ENCODE measurements around the gene MIS18BP1. TPM values are rescaled to one million over a fixed set of nuclear protein-coding genes. Genes with fewer than 3 reads are reported as not detected.

The MIS18BP1 gene
- total and polyA plus RNA-seq, 2 of the 4 experiments (the other 2 are of a cell fraction), result 10.6 to 18.6 TPM

DNA sequence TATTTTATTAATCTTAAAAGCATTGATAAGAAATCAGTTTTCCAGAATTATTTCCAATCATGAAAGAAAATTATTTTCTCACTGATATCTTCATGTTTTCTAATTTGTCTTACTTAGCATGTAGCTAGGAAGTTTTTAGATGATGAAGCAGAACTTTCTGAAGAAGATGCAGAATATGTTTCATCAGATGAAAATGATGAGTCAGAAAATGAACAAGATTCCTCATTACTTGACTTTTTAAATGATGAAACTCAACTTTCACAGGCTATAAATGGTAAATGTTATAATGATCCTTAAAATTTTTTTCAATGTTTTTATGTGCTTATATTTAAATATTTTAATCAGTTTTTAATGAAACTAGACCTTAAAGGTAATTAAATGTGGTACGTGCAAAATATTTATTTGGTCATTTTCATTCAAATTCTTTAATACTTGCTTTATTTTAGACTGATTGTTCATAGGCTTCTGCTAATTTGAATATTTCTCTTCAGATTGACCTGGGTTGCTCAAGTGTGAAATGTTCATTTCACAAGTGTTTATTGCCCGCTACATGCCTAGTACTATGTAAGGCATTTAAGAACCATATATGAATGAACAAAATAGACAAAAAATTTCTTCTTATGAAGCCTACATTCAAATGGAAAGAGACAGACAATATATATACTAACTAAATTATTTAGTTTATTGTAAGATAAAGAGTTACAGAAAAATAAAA is 67.7 kb downstream of the MIS18BP1 start:
- H3K4me1 ChIP-seq (ENCODE audit: control insufficient read depth, insufficient read depth, low read length), result no peaks in the 10 kb centered on the region

More for the DNA sequence above, 67.7 kb downstream of the MIS18BP1 start:
- Histone ChIP-seq H3K23ac (ENCODE audit: low read depth, low read length) (no peak overlapping the region), H2AK5ac (ENCODE audit: low read depth, low read length) (no peak overlapping the region), H3K9ac (ENCODE audit: low read depth, low read length) (no peak overlapping the region), H4K8ac (ENCODE audit: low read depth in 2 of 2, low read length in 2 of 2) (no peak overlapping the region), H4K5ac (ENCODE audit: low read depth, low read length) (no peak overlapping the region), H3K79me1 (ENCODE audit: low read depth in 1 of 2, low read length in 2 of 2) (no peaks in the 10 kb centered on the region), H3K27ac (ENCODE audit: insufficient read depth, low read length) (no peak overlapping the region), H3K36me3 (ENCODE audit: control insufficient read depth, insufficient read depth, low read length) (no peaks in the 10 kb centered on the region), H3K4me3 (ENCODE audit: insufficient read depth, low read depth, low read length) (no peak overlapping the region), H3K4ac (ENCODE audit: low read depth, low read length) (no peak overlapping the region), H4K91ac (ENCODE audit: insufficient read depth, low read depth, low read length) (no peak overlapping the region), H2BK5ac (ENCODE audit: low read depth, low read length, poor library complexity, severe bottlenecking) (no peak overlapping the region), H3K56ac (ENCODE audit: extremely low read depth, insufficient read depth, low read length) (no peak overlapping the region; the same call in 1 of the 2 replicates), H3K4me2 (ENCODE audit: low read depth, low read length) (no peak overlapping the region), H3K27me3 (ENCODE audit: control insufficient read depth, insufficient read depth, low read length) (no peaks in the 10 kb centered on the region), H4K20me1 (ENCODE audit: insufficient read depth, low read length) (no peaks in the 10 kb centered on the region), H3K18ac (ENCODE audit: low read depth, low read length) (no peak overlapping the region), H2BK15ac (ENCODE audit: low read depth, low read length) (no peak overlapping the region), H3K14ac (replicated peaks; ENCODE audit: low read depth, low read length) (no peak overlapping the region), H3K9me3 (ENCODE audit: control insufficient read depth, insufficient read depth, low read length) (no peaks in the 10 kb centered on the region), H2BK120ac (ENCODE audit: low read depth, low read length) (no peak overlapping the region), H2BK20ac (ENCODE audit: low read depth, low read length) (no peak overlapping the region), H2AK9ac (replicated peaks; ENCODE audit: low read depth, low read length, poor library complexity) (no peak overlapping the region), H2AFZ (replicated peaks; ENCODE audit: low read length, poor library complexity) (no peak overlapping the region), H3K9me1 (ENCODE audit: insufficient read depth, low read length) (peaks cover 3% of the 10 kb centered on the region; the same call in 1 of the 2 replicates)
- no TSS peak for BruUV-seq (replicated peaks)
- no CpG with 5 or more reads among the region's 2 CpGs for WGBS, 2 experiments (ENCODE audit: extremely low coverage in 2 of 2, insufficient read length in 1 of 2)
- ChIA-PET POLR2A (ENCODE audit: unreplicated experiment) (no interaction called here), CTCF (no interaction called here)
- intact Hi-C loops (cut with micrococcal nuclease) (no loop called here), dilution Hi-C loops (cut with HindIII; ENCODE audit: low sequenced_read_pairs, unreplicated experiment) (no loop called here), in situ Hi-C loops (cut with MboI; ENCODE audit: low sequenced_read_pairs) (no loop called here)
- TF ChIP-seq RFX5 (IDR thresholded peaks at IDR 0.05; ENCODE audit: low read depth, low read length) (no peak), MAFK (IDR thresholded peaks at IDR 0.05; ENCODE audit: low read depth, low read length) (peak; percentile 79)
- ATAC-seq (ENCODE audit: low read depth) (no peak), DNase-seq (peak; percentile 52)
